SU-DHL-6 (cell line): ENCODE results near the gene PLCB1.

Experiments
- CTCF ChIP-seq: fragments of 200-600 bp; sonication (generic); IDR thresholded peaks from one replicate; pipeline ENCODE4 v1.5.1; 2017; ENCODE audit warnings: antibody characterized with exemption, mild to moderate bottlenecking, low read length, moderate library complexity; ENCODE audit not compliant: insufficient read depth, poor library complexity, severe bottlenecking
- EZH2phosphoT487 ChIP-seq: fragments of 200-600 bp; sonication (generic), shearing (Covaris generic); conservative IDR thresholded peaks from 2 replicates; pipeline ENCODE4 v1.6.1; 2018; ENCODE audit warnings: mild to moderate bottlenecking, antibody characterized with exemption, low read length, moderate library complexity, mixed read lengths

GRCh38 chr20:8536262-8536618 is 404.2 kb downstream of the PLCB1 start:
- no peak for TF ChIP-seq CTCF
- no peak for TF ChIP-seq EZH2phosphoT487
